ENCODE results near the gene MSN.
"Not testable (repeated sequence)": the region's sequence is repeated elsewhere in the genome, so short reads cannot be mapped to it uniquely, and the experiment has no call there.

Gene MSN

GRCh38 chrX:65720381-65720964 is 53.0 kb downstream of the MSN start:
- no peak for DNase-seq

GRCh38 chrX:65723706-65724105 is 56.3 kb downstream of the MSN start:
- no peak for DNase-seq

GRCh38 chrX:65726715-65727114 is 59.3 kb downstream of the MSN start:
- DNase-seq = no peak

GRCh38 chrX:65731684-65732289 is 64.3 kb downstream of the MSN start:
- no peak for DNase-seq

- DNase-seq = no peak
Measured at GRCh38 chrX:65740909-65741308, 73.5 kb downstream of the MSN start.

- DNase-seq = no peak
Measured at GRCh38 chrX:65741823-65742222, 74.4 kb downstream of the MSN start.

GRCh38 chrX:65744965-65745364 is 77.5 kb downstream of the MSN start:
- no peak for DNase-seq

GRCh38 chrX:65745427-65745826 is 78.0 kb downstream of the MSN start:
- DNase-seq = no peak

- no peak for DNase-seq
Measured at GRCh38 chrX:65745992-65746391, 78.5 kb downstream of the MSN start.

- no peak for DNase-seq
Measured at GRCh38 chrX:65750674-65751469, 83.4 kb downstream of the MSN start.

GRCh38 chrX:65751519-65751918 is 84.1 kb downstream of the MSN start:
- DNase-seq = no peak

- DNase-seq = no peak
Measured at GRCh38 chrX:65752294-65752693, 84.8 kb downstream of the MSN start.

GRCh38 chrX:65755786-65756185 is 88.3 kb downstream of the MSN start:
- no peak for DNase-seq

GRCh38 chrX:65757943-65758342 is 90.5 kb downstream of the MSN start:
- no peak for DNase-seq

- DNase-seq = no peak
Measured at GRCh38 chrX:65758505-65758904, 91.1 kb downstream of the MSN start.

- not testable (repeated sequence) for DNase-seq
Measured at GRCh38 chrX:65759525-65759924, 92.1 kb downstream of the MSN start.

GRCh38 chrX:65769564-65770292 is 102.3 kb downstream of the MSN start:
- DNase-seq = no peak

- DNase-seq = no peak
Measured at GRCh38 chrX:65772842-65773241, 105.4 kb downstream of the MSN start.

GRCh38 chrX:65781845-65782244 is 114.4 kb downstream of the MSN start:
- DNase-seq = no peak

- DNase-seq = no peak
Measured at GRCh38 chrX:65783746-65784145, 116.3 kb downstream of the MSN start.
